ENCODE measurements around the gene ASTN1. TPM values are rescaled to one million over a fixed set of nuclear protein-coding genes. Genes with fewer than 3 reads are reported as not detected.

ASTN1 gene
- total RNA-seq, 2 donors from 2014 or later: 0.06 to 0.39 TPM

DNA sequence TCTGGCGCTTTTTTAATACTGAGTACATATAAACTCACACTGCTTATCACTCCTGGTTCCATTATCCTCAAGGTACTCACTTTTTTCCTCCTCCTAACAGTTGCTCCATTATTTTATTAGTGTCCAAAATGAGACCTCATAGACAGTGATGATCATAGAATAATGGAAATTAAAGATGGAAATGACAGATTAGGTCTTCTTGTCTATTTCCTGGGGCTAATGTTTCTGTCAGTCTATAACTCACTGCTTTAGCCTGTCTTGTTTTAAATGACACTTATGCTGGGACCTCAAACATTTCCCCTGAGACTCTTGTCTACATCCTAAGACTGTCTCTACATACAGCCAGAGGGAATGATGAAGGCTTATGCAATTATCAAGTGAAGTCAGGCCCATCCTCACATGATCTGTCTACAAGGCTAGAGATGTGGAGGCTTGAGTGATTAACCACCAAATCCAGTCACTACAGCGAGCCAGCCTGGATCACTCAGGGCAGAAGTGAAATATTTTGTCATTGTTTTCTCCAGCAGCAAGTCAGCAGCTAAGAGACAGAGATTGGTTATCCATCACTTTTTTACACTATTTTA lies 152.1 kb downstream of the ASTN1 start:
- intact Hi-C loops (cut with DNase I, micrococcal nuclease): no loop called here
- DNase-seq (no peak), ATAC-seq (no peak)

GRCh38 chr1:177011508-177011907 lies 153.0 kb downstream of the ASTN1 start:
- intact Hi-C loops (cut with DNase I, micrococcal nuclease): no loop called here
- DNase-seq (no peak), ATAC-seq (no peak)

DNA sequence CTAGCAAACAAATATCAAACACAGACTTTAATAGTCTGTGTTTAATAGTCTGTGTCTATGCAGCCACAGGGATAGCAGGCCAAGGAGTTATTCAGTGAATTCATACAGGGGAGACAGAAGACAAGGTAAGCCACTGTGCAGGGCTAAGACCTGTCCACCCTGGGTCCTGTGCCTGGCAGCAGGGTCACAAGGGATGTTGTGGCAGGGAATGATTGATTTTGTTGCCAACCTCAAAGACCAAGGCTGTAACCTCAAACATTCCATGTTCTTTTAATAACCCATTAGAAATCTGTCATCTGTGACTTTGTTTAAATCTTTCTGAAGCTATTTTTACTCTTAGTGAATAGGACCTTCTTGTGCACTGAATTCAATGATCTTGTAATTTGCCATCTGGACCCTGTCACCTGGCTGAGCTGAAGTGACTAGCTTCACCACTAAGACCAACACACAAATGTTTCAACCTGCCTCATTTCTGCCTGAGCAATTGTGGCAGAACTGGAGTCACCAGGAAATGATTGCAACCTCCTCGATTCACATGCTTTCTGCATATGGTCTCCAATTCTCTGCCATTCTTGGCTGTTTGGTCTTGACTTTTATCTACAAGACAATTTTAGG lies 154.2 kb downstream of the ASTN1 start:
- DNase-seq (no peak), ATAC-seq (no peak)
- intact Hi-C loops (cut with DNase I, micrococcal nuclease): no loop called here

GRCh38 chr1:177008653-177009052 lies 155.9 kb downstream of the ASTN1 start:
- intact Hi-C loops (cut with DNase I, micrococcal nuclease): no loop called here

GRCh38 chr1:177007437-177008161 lies 156.9 kb downstream of the ASTN1 start:
- ATAC-seq (no peak), DNase-seq (no peak)
- intact Hi-C loops (cut with DNase I, micrococcal nuclease): no loop called here

More at GRCh38 chr1:177008653-177009052, 155.9 kb downstream of the ASTN1 start:
- no peak for ATAC-seq
- no peak for DNase-seq

DNA sequence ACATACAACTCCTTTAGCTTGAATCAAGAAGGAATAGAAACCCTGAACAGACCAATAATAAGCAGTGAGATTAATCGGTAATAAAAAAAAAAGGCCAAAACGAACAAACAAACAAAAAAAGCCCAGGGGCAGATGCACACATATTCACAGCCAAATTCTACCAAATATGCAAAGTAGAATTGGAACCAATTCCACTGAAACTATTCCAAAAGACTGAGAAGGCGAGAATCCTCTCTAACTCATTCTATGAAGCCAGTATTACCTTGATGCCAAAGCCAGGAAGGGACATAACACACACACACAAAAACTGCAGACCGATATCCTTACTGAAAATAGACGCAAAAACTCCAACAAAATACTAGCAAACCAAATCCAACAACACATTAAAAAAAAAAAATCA lies 161.6 kb downstream of the ASTN1 start:
- intact Hi-C loops (cut with DNase I, micrococcal nuclease): no loop called here
- DNase-seq: no peak
- no peak for ATAC-seq

DNA sequence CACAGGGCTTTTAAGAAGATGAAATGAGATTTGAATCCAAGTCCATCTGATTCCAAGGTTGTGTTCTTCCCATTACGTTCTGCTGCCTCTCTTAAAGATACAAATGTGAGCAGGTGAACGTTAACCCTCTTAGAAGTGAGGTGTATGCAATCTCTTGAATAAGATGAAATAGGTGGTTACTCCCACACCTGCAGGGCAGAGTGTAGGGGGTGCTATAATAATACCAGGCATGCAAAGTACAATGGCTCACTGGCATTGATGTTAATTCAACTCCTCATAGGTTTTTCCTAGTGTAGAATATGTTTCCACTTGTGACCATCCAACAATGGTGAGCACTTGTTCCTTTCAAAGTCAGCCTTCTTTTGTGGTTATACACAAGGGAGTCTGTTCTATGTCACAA lies 163.0 kb downstream of the ASTN1 start:
- ATAC-seq (no peak), DNase-seq (no peak)

DNA sequence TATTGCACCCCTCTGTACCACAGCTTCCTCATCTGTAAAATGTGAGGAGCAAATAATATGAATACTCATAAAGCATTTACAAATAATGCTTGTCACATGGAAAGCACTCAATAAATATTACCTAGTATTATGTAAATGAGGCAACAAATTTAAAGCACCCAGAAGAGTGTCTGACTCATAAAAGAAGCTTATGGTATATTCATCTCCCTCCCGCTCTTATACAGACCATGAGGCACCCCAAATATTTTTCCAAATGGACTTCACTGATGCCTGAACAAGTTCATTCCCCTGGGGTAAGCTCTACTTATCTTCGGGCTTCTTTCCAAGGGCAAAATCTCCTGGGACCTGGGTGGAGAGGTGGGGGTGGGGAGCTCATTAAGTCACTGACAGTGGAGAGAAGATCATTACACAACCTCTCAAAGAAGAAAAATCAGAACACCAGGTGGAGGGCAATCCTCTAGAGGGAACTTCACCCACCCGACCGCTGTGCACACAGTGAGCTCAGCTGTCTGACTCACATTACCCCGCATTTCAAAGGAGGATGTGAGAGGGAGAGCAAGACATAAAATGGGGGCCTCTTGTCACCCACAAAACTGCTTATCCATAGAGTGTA lies 166.2 kb downstream of the ASTN1 start:
- DNase-seq: no peak
- ATAC-seq: no peak
- intact Hi-C loops (cut with DNase I, micrococcal nuclease): no loop called here

More for the DNA sequence above, 163.0 kb downstream of the ASTN1 start:
- intact Hi-C loops (cut with DNase I, micrococcal nuclease): no loop called here

- ATAC-seq (no peak), DNase-seq (no peak)
- intact Hi-C loops (cut with DNase I, micrococcal nuclease): no loop called here
These were observed 167.9 kb downstream of the ASTN1 start for GRCh38 chr1:176996456-176997090.

DNA sequence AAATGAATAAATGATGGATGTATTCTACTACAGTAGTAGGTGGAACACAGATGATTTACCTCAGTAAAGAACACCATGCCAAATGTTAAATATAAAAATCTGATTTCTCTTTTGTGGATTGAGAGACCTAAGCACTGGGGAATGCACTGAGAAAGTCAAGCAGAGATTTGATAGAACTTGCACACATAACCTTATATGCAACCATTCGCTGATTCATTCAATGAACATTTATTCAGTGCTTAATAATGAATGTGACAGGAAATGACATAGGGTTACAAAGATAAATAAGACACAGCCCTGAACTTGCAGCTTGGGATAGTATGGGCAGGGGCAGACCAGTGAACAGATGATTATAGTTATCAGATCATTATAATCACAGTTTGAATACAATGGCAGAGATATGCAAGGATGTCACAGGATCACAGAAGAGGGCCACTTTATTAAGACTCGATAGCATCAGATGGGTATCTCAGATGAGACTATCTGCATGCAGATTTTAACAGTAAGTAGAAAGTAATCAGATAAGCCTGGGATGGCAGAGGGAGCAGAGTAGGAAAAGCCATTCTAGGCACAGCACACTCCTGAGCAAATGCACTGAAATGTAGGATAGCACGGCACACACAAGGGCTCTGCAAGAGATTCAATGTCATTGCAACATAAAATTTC lies 169.4 kb downstream of the ASTN1 start:
- intact Hi-C loops (cut with DNase I, micrococcal nuclease): no loop called here
- ATAC-seq: no peak

GRCh38 chr1:176993587-176993986 lies 170.9 kb downstream of the ASTN1 start:
- DNase-seq (no peak), ATAC-seq (no peak)
- intact Hi-C loops (cut with DNase I, micrococcal nuclease): no loop called here

More for the DNA sequence above, 169.4 kb downstream of the ASTN1 start:
- DNase-seq: no peak

DNA sequence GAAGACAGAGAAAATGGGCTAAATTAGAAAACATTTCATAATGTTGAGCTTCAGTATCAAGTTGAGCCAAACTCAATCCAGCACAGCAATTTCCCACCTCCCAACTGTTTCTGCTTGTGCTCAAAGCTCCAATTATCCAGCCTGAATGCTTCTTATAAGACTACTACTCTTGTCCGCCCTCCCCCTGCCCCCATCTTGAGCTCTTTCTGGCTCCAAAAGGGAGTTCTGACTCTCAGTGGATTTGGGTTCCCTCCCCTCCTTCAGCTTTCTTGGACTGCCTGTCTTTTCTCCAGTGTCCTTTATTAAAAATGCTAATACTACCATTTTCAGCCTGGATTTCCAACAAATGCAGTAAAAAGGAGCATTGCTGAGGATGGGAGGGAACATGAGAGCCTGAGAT lies 174.8 kb downstream of the ASTN1 start:
- intact Hi-C loops (cut with DNase I, micrococcal nuclease): no loop called here
- ATAC-seq (no peak), DNase-seq (no peak)

DNA sequence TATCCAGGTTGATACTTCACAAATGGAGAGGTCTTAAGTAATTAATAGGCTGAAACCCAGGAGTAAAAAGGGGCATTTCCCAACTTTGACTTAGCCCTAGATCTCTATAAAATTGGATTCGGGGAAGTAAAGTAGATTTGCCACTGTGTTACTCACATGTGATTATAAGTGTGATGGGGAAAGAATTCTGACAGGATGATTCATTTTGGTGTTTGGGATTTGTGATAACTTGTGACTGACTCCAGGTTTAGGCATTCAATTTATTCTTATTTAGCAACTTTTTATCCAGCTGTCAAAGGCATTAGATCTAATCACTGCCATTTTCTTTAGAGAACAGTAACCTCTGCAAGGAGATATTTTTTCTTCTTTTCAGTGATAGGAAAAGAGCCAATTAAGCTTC lies 175.5 kb downstream of the ASTN1 start:
- DNase-seq: no peak
- no peak for ATAC-seq
- intact Hi-C loops (cut with DNase I, micrococcal nuclease): no loop called here

GRCh38 chr1:176987016-176987415 lies 177.5 kb downstream of the ASTN1 start:
- DNase-seq: no peak
- intact Hi-C loops (cut with DNase I, micrococcal nuclease): no loop called here

GRCh38 chr1:176983731-176984130 lies 180.8 kb downstream of the ASTN1 start:
- no peak for ATAC-seq
- no peak for DNase-seq
- intact Hi-C loops (cut with DNase I, micrococcal nuclease): no loop called here

More at GRCh38 chr1:176987016-176987415, 177.5 kb downstream of the ASTN1 start:
- no peak for ATAC-seq

GRCh38 chr1:176976771-176977170 lies 187.7 kb downstream of the ASTN1 start:
- intact Hi-C loops (cut with DNase I, micrococcal nuclease): no loop called here

DNA sequence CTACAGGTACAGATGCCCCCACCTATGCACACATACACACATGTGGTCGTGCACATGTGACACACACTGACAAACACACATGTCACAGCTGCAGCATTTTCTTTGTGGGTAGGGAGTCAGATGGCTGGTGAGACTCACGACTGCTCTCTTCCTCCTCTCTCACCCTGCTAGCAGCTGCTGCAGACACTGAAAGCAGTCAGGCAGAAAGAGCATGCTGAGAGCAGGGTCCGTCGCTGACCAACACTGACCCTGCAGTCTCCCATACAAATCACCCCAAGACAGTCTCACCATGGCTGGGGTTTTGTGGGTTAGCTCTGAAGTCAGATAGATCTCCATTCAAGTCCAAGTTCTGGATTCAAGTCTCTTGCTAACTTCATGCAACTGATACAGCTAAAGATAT lies 188.3 kb downstream of the ASTN1 start:
- ATAC-seq (no peak), DNase-seq (no peak)
- intact Hi-C loops (cut with DNase I, micrococcal nuclease): no loop called here

More at GRCh38 chr1:176976771-176977170, 187.7 kb downstream of the ASTN1 start:
- no peak for DNase-seq
- no peak for ATAC-seq

- intact Hi-C loops (cut with DNase I, micrococcal nuclease): no loop called here
- no peak for DNase-seq
- ATAC-seq: no peak
These were observed 199.8 kb downstream of the ASTN1 start for GRCh38 chr1:176964687-176965086.

DNA sequence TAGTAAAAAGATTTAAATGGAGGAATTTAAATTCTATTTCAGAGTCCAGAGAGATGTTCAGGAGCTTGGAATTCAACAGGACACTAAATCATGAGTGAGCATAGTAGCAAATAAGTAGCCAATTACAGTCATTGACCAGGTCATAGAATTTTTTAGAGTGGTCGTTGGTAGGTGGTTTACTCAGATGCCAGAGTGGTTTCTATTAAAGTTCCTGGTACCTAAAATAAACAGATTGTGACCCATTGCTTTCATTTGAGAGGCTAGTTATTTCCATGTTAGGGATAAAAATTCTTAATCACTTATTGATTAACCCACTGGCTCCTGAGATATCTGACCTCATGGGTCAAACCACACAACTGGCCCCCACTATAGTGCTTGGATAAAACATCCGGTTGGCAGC lies 201.3 kb downstream of the ASTN1 start:
- intact Hi-C loops (cut with DNase I, micrococcal nuclease): no loop called here
- ATAC-seq: no peak

More for the DNA sequence above, 201.3 kb downstream of the ASTN1 start:
- no peak for DNase-seq

All from left colon (tissue), 2 donors.